Thyroid gland (tissue), 4 donors: ENCODE data around the gene QKI.

Experiments
- POLR2A ChIP-seq, 2 donors: fragments of 450-650 bp; IDR thresholded peaks; one replicate each; pipeline ENCODE4 v1.6.1; 2017; ENCODE audit warnings: antibody characterized with exemption in 2 of 2, mild to moderate bottlenecking in 2 of 2, moderate library complexity in 1 of 2
- TF ChIP-seq, protein P1 (sequence below), 6 experiments: fragments of 200-600 bp in 3 of 6; fragments of 450-650 bp in 3 of 6; sonication (generic) in 3 of 6; IDR thresholded peaks; one replicate each; pipeline ENCODE4 v1.5.1; 2016 to 2019; ENCODE audit warnings: antibody characterized with exemption in 6 of 6, mild to moderate bottlenecking in 2 of 6, inconsistent platforms in 1 of 6, moderate library complexity in 1 of 6

DNA sequence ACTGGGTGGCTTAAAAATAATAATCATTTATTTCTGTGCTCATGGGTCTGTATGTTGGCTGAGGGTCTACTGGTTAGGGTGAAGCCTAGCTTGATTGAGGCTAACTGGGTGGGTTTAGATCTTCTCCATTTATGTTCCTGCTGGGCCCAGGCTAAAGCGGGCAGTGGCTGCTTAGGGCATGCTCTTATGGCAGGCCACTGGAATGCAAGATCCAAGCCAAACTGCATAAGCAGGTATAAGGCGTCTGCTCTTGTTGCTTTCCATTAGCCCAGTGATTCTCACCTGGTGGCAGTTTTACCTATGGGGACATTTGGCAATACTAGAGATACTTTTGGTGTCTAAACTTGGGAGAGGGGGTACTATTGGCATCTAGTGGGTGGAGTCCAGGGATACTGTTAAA, 44.5 kb downstream of the QKI start:
- TF ChIP-seq POLR2A (IDR thresholded peaks at IDR 0.05) = no peak
- TF ChIP-seq, protein P1, sequence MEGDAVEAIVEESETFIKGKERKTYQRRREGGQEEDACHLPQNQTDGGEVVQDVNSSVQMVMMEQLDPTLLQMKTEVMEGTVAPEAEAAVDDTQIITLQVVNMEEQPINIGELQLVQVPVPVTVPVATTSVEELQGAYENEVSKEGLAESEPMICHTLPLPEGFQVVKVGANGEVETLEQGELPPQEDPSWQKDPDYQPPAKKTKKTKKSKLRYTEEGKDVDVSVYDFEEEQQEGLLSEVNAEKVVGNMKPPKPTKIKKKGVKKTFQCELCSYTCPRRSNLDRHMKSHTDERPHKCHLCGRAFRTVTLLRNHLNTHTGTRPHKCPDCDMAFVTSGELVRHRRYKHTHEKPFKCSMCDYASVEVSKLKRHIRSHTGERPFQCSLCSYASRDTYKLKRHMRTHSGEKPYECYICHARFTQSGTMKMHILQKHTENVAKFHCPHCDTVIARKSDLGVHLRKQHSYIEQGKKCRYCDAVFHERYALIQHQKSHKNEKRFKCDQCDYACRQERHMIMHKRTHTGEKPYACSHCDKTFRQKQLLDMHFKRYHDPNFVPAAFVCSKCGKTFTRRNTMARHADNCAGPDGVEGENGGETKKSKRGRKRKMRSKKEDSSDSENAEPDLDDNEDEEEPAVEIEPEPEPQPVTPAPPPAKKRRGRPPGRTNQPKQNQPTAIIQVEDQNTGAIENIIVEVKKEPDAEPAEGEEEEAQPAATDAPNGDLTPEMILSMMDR (IDR thresholded peaks at IDR 0.05) = no peak
